GM21529 (cell line): Measurements from ENCODE around the gene CTNNA2.
"Not testable (repeated sequence)": the region's sequence is repeated elsewhere in the genome, so short reads cannot be mapped to it uniquely, and the experiment has no call there.

Source experiments
- ATAC-seq: cut with Tn5 transposase; IDR thresholded peaks from one replicate; pipeline ENCODE4 v1.9.1; 2021; ENCODE audit not compliant: unreplicated experiment

CTNNA2 gene

GRCh38 chr2:80126596-80127189 lies 613.8 kb downstream of the CTNNA2 start:
- no peak for ATAC-seq

- ATAC-seq, result no peak
Measured at GRCh38 chr2:80128080-80128479, 615.2 kb downstream of the CTNNA2 start.

- ATAC-seq, result no peak
Measured at GRCh38 chr2:80132281-80132680, 619.4 kb downstream of the CTNNA2 start.

GRCh38 chr2:80135001-80135400 lies 622.1 kb downstream of the CTNNA2 start:
- ATAC-seq, result no peak

GRCh38 chr2:80136338-80136737 lies 623.5 kb downstream of the CTNNA2 start:
- ATAC-seq, result no peak

GRCh38 chr2:80139001-80139400 lies 626.1 kb downstream of the CTNNA2 start:
- ATAC-seq, result no peak

GRCh38 chr2:80141007-80141726 lies 628.3 kb downstream of the CTNNA2 start:
- no peak for ATAC-seq

- ATAC-seq, result no peak
Measured at GRCh38 chr2:80145499-80145898, 632.6 kb downstream of the CTNNA2 start.

- ATAC-seq, result not testable (repeated sequence)
Measured at GRCh38 chr2:80146757-80147156, 633.9 kb downstream of the CTNNA2 start.

GRCh38 chr2:80147690-80148089 lies 634.8 kb downstream of the CTNNA2 start:
- ATAC-seq, result no peak

- ATAC-seq, result no peak
Measured at GRCh38 chr2:80148906-80149305, 636.1 kb downstream of the CTNNA2 start.

GRCh38 chr2:80149991-80150390 lies 637.1 kb downstream of the CTNNA2 start:
- ATAC-seq, result no peak

- ATAC-seq, result no peak
Measured at GRCh38 chr2:80151248-80151647, 638.4 kb downstream of the CTNNA2 start.

- ATAC-seq, result no peak
Measured at GRCh38 chr2:80151651-80152050, 638.8 kb downstream of the CTNNA2 start.

GRCh38 chr2:80153151-80153550 lies 640.3 kb downstream of the CTNNA2 start:
- ATAC-seq, result no peak

- no peak for ATAC-seq
Measured at GRCh38 chr2:80153768-80154167, 640.9 kb downstream of the CTNNA2 start.

GRCh38 chr2:80154231-80154915 lies 641.5 kb downstream of the CTNNA2 start:
- ATAC-seq, result no peak

GRCh38 chr2:80164375-80164774 lies 651.5 kb downstream of the CTNNA2 start:
- ATAC-seq, result no peak

GRCh38 chr2:80166483-80167171 lies 653.8 kb downstream of the CTNNA2 start:
- ATAC-seq, result no peak

GRCh38 chr2:80167284-80167808 lies 654.5 kb downstream of the CTNNA2 start:
- ATAC-seq, result no peak

- no peak for ATAC-seq
Measured at GRCh38 chr2:80168037-80168436, 655.2 kb downstream of the CTNNA2 start.
